ENCODE data around the gene IFITM1. TPM values are rescaled to one million over a fixed set of nuclear protein-coding genes. Genes with fewer than 3 reads are reported as not detected.

IFITM1 gene
- total and polyA plus RNA-seq, 9 of the 15 experiments (the other 6 are each of a cell fraction or from before 2014, with no cell fraction given), result 691 to 5,579 (median 974) TPM

DNA sequence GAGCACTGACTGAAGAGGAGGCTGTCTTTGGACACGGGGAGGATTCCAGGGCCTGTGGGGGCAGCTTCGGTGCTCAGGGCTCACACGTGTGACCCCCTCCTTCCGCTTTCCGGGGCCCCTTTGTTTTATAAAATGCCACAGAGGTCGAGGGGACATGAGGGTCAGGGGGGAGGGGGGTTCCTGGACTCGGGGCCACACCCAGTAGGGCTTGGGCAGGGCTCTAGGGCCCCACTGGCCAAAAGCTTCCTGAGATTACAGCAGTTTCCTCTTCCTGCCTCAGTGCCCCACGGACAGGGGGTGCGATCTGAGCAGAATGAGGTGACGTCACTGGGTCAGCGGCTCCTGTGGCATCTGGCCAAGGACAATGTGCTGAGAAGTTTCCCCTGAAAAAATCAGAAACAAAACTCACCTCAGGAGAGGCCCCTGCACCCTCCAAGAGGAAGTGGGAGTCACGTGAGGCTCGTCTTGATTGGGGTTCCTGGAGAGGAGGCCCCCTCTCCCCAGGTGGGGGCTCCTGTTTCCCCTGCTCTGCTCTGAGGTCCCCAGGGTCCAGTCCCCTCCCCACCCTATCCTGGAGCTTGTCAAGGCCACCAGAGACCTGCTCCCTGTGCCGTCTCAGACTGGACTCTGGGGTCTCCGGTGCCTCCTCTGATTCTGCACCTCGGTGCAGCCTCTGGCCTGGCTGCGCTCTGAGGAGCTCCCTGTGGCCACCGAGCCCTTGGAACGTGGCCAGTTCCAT lies 13.2 kb downstream of the IFITM1 start:
- peak overlapping the region; percentile 18; the same call in 1 of the 2 replicates for H3K4me3 ChIP-seq
- intact Hi-C loops (cut with micrococcal nuclease) (no loop called here), in situ Hi-C loops (cut with MboI) (no loop called here)
- no peaks in the 10 kb centered on the region for H4K20me1 ChIP-seq (replicated peaks; ENCODE audit: control insufficient read depth, insufficient read depth, low read length)
- FAIRE-seq, result peak; percentile 44
- H3K27me3 ChIP-seq (ENCODE audit: control insufficient read depth in 2 of 2, insufficient read depth in 2 of 2, low read length in 2 of 2), result no peaks in the 10 kb centered on the region
- peak overlapping the region; percentile 61 to 93 for H3K9ac ChIP-seq (ENCODE audit: insufficient read depth in 1 of 2, low read depth in 2 of 2, low read length in 2 of 2)
- peak overlapping the region; percentile 88 for H3K27ac ChIP-seq (ENCODE audit: extremely low read depth, low read depth, low read length)
- H3K4me2 ChIP-seq (ENCODE audit: insufficient read depth, low read length), result peak overlapping the region; percentile 63
- H3K79me2 ChIP-seq (ENCODE audit: control insufficient read depth, insufficient read depth, low read length), result peaks cover 29% of the 10 kb centered on the region
- BruUV-seq (replicated peaks), result no TSS peak
- H3K36me3 ChIP-seq (ENCODE audit: control insufficient read depth, insufficient read depth, low read length), result no peaks in the 10 kb centered on the region
- peak overlapping the region; percentile 46 for H2AFZ ChIP-seq (ENCODE audit: low read depth, low read length)
- WGBS (ENCODE audit: insufficient coverage, low coverage, missing lambda C conversion rate), result 3% methylated on average over 17 of the region's 19 CpGs
- DNase-seq (ENCODE audit: extremely low read depth in 1 of 4, low spot score in 3 of 4), result peak; percentile 42 to 86 (median 53)
- ChIA-PET CTCF (ENCODE audit: low intra/inter-chr PET ratio) (no interaction called here), POLR2A (interaction anchor here (0.7 to 1.7 kb wide), 7 partner anchors 9 to 119 kb away, joined by 3 to 11 read pairs (median 5); partner anchors contain the start of genes BET1L and RIC8A)
- peak; percentile 53 for ATAC-seq
- 0 out of 2 replicates have a peak, but pooled peaks cover 2% of the 10 kb centered on the region for H3K9me3 ChIP-seq (replicated peaks; ENCODE audit: control insufficient read depth, insufficient read depth, low read depth, low read length)
- H3K9me1 ChIP-seq (ENCODE audit: control insufficient read depth, insufficient read depth, low read length), result no peaks in the 10 kb centered on the region
- H3K4me1 ChIP-seq (replicated peaks in 1 of 2; ENCODE audit: control insufficient read depth in 2 of 2, insufficient read depth in 2 of 2, low read length in 2 of 2), result peaks cover 51 to 60% of the 10 kb centered on the region in 2 experiments
- TF ChIP-seq ZC3H4 (CRISPR knock-in tag; IDR thresholded peaks at IDR 0.05; ENCODE audit: borderline replicate concordance), result no peak
- TF ChIP-seq ILF3 (IDR thresholded peaks at IDR 0.05; ENCODE audit: borderline replicate concordance), result no peak
- TF ChIP-seq, protein P1, sequence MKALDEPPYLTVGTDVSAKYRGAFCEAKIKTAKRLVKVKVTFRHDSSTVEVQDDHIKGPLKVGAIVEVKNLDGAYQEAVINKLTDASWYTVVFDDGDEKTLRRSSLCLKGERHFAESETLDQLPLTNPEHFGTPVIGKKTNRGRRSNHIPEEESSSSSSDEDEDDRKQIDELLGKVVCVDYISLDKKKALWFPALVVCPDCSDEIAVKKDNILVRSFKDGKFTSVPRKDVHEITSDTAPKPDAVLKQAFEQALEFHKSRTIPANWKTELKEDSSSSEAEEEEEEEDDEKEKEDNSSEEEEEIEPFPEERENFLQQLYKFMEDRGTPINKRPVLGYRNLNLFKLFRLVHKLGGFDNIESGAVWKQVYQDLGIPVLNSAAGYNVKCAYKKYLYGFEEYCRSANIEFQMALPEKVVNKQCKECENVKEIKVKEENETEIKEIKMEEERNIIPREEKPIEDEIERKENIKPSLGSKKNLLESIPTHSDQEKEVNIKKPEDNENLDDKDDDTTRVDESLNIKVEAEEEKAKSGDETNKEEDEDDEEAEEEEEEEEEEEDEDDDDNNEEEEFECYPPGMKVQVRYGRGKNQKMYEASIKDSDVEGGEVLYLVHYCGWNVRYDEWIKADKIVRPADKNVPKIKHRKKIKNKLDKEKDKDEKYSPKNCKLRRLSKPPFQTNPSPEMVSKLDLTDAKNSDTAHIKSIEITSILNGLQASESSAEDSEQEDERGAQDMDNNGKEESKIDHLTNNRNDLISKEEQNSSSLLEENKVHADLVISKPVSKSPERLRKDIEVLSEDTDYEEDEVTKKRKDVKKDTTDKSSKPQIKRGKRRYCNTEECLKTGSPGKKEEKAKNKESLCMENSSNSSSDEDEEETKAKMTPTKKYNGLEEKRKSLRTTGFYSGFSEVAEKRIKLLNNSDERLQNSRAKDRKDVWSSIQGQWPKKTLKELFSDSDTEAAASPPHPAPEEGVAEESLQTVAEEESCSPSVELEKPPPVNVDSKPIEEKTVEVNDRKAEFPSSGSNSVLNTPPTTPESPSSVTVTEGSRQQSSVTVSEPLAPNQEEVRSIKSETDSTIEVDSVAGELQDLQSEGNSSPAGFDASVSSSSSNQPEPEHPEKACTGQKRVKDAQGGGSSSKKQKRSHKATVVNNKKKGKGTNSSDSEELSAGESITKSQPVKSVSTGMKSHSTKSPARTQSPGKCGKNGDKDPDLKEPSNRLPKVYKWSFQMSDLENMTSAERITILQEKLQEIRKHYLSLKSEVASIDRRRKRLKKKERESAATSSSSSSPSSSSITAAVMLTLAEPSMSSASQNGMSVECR (CRISPR knock-in tag; IDR thresholded peaks at IDR 0.05), result no peak
- no peak for TF ChIP-seq ZNF24 (IDR thresholded peaks at IDR 0.05)
- no peak for TF ChIP-seq SRSF9 (IDR thresholded peaks at IDR 0.05; ENCODE audit: borderline replicate concordance, low read depth, low read length)
- TF ChIP-seq, protein P2, sequence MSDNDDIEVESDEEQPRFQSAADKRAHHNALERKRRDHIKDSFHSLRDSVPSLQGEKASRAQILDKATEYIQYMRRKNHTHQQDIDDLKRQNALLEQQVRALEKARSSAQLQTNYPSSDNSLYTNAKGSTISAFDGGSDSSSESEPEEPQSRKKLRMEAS (CRISPR knock-in tag; IDR thresholded peaks at IDR 0.05), result peak; percentile 34; the same call in 1 of the 2 replicates
- no peak for TF ChIP-seq CHD1 (IDR thresholded peaks at IDR 0.05; ENCODE audit: low read length)
- TF ChIP-seq NBN (IDR thresholded peaks at IDR 0.05; ENCODE audit: low read depth), result peak; percentile 14; the same call in 1 of the 2 replicates
- TF ChIP-seq, protein P3, sequence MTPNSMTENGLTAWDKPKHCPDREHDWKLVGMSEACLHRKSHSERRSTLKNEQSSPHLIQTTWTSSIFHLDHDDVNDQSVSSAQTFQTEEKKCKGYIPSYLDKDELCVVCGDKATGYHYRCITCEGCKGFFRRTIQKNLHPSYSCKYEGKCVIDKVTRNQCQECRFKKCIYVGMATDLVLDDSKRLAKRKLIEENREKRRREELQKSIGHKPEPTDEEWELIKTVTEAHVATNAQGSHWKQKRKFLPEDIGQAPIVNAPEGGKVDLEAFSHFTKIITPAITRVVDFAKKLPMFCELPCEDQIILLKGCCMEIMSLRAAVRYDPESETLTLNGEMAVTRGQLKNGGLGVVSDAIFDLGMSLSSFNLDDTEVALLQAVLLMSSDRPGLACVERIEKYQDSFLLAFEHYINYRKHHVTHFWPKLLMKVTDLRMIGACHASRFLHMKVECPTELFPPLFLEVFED (CRISPR knock-in tag; conservative IDR thresholded peaks at IDR 0.05), result no peak
- no peak for TF ChIP-seq ELF4 (CRISPR knock-in tag; IDR thresholded peaks at IDR 0.05)
- TF ChIP-seq ASH1L (IDR thresholded peaks at IDR 0.05; ENCODE audit: borderline replicate concordance, low read depth, partially characterized antibody), result no peak
- TF ChIP-seq ETV5 (CRISPR knock-in tag; IDR thresholded peaks at IDR 0.05; ENCODE audit: low read depth), result no peak
- no peak for TF ChIP-seq BRCA1 (IDR thresholded peaks at IDR 0.05)
- no peak for TF ChIP-seq BRCA1 (CRISPR knock-in tag; IDR thresholded peaks at IDR 0.05)
- TF ChIP-seq, protein P4, sequence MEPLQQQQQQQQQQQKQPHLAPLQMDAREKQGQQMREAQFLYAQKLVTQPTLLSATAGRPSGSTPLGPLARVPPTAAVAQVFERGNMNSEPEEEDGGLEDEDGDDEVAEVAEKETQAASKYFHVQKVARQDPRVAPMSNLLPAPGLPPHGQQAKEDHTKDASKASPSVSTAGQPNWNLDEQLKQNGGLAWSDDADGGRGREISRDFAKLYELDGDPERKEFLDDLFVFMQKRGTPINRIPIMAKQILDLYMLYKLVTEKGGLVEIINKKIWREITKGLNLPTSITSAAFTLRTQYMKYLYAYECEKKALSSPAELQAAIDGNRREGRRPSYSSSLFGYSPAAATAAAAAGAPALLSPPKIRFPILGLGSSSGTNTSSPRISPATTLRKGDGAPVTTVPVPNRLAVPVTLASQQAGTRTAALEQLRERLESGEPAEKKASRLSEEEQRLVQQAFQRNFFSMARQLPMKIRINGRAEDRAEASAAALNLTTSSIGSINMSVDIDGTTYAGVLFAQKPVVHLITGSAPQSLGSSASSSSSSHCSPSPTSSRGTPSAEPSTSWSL (CRISPR knock-in tag; IDR thresholded peaks at IDR 0.05; ENCODE audit: borderline replicate concordance), result no peak

Data from K562 (cell line).